ENCODE data around the gene YARS1.

- TF ChIP-seq CTCF (conservative IDR thresholded peaks at IDR 0.05; ENCODE audit: low read depth, low read length), result peak; percentile 97
- no peak for TF ChIP-seq EZH2phosphoT487 (IDR thresholded peaks at IDR 0.05; ENCODE audit: borderline replicate concordance, low read length)
Measured at GRCh38 chr1:32773018-32773763, 44.0 kb downstream of the YARS1 start.
